HepG2 (cell line): ENCODE results near the gene ELAPOR1. TPM values are rescaled to one million over a fixed set of nuclear protein-coding genes. Genes with fewer than 3 reads are reported as not detected.

ENCODE experiments used
- AHR ChIP-seq: IDR thresholded peaks from 2 replicates; pipeline ENCODE4 v1.6.1; 2018; ENCODE audit warnings: missing genetic modification reagents, missing compliant biosample characterization
- BRD4 ChIP-seq: sonication (generic); formaldehyde crosslinking; IDR thresholded peaks from 2 replicates; pipeline ENCODE4 v1.4.0; 2020; ENCODE audit warnings: missing genetic modification reagents
- CHD2 ChIP-seq: IDR thresholded peaks from 2 replicates; pipeline ENCODE4 v1.6.1; 2011; ENCODE audit warnings: low read depth, low read length, improper control_type of control experiment
- ETV5 ChIP-seq: IDR thresholded peaks from 2 replicates; pipeline ENCODE4 v1.6.1; 2018; ENCODE audit warnings: missing biosample characterization, missing genetic modification reagents, inconsistent platforms, borderline replicate concordance
- HIVEP1 ChIP-seq: sonication (generic); formaldehyde crosslinking; IDR thresholded peaks from 2 replicates; pipeline ENCODE4 v1.4.0; 2020; ENCODE audit warnings: mild to moderate bottlenecking, missing genetic modification reagents
- KMT2B ChIP-seq: IDR thresholded peaks from 2 replicates; pipeline ENCODE4 v1.6.1; 2016; ENCODE audit warnings: missing genetic modification reagents, missing compliant biosample characterization
- PRPF4 ChIP-seq: fragments of 200-400 bp; formaldehyde crosslinking; IDR thresholded peaks from 2 replicates; pipeline ENCODE4 v1.6.1; 2016; ENCODE audit warnings: low read length, low read depth; ENCODE audit not compliant: poor library complexity, severe bottlenecking
- RXRA ChIP-seq: sonication (generic); formaldehyde crosslinking; IDR thresholded peaks from 2 replicates; pipeline ENCODE4 v1.5.1; 2020; ENCODE audit warnings: missing genetic modification reagents
- YY1 ChIP-seq: IDR thresholded peaks from 2 replicates; pipeline ENCODE4 v1.6.1; 2011; ENCODE audit warnings: low read length, low read depth, moderate library complexity, mild to moderate bottlenecking; ENCODE audit not compliant: insufficient read depth, insufficient replicate concordance
- ZBTB33 ChIP-seq: sonication (generic); formaldehyde crosslinking; IDR thresholded peaks from 2 replicates; pipeline ENCODE4 v1.4.0; 2020; ENCODE audit warnings: missing genetic modification reagents
- ZBTB4 ChIP-seq: sonication (generic); formaldehyde crosslinking; IDR thresholded peaks from 2 replicates; pipeline ENCODE4 v1.4.0; 2020; ENCODE audit warnings: missing genetic modification reagents, mild to moderate bottlenecking, borderline replicate concordance
- ZBTB46 ChIP-seq: sonication (generic); formaldehyde crosslinking; IDR thresholded peaks from 2 replicates; pipeline ENCODE4 v1.4.0; 2020; ENCODE audit warnings: mild to moderate bottlenecking, missing genetic modification reagents, borderline replicate concordance
- ZC3H4 ChIP-seq: sonication (generic); formaldehyde crosslinking; IDR thresholded peaks from 2 replicates; pipeline ENCODE4 v1.4.0; 2020; ENCODE audit warnings: missing genetic modification reagents, borderline replicate concordance
- ZNF124 ChIP-seq: sonication (generic); formaldehyde crosslinking; IDR thresholded peaks from 2 replicates; pipeline ENCODE4 v1.4.0; 2020; ENCODE audit warnings: missing genetic modification reagents
- ZNF614 ChIP-seq: IDR thresholded peaks from 2 replicates; pipeline ENCODE4 v1.6.1; 2018; ENCODE audit warnings: missing biosample characterization, missing genetic modification reagents, inconsistent platforms, borderline replicate concordance
- polyA plus RNA-seq, 8 experiments: library from polyadenylated mRNA; depleted of rRNA in 3 of 8; stranded (reverse) in 7 of 8; unstranded in 1 of 8; fragments of >200 nt; fragmentation: Illumina TruSeq in 4 of 8; extraction: Trizol in 4 of 8; gene quantifications; 2 replicates each; pipeline versions ENCODE4 v1.2.1 to v1.2.3, GENCODE V29; 2011 to 2016; ENCODE audit warnings: low read depth in 4 of 8, missing spikeins in 1 of 8, mixed read lengths in 1 of 8; ENCODE audit not compliant: insufficient read depth in 1 of 8
- total RNA-seq, 5 experiments: library from RNA; depleted of rRNA; stranded (reverse); fragments of >200 nt; fragmentation: Illumina TruSeq; extraction: Trizol; gene quantifications; 2 replicates each; pipeline ENCODE4 v1.2.3, GENCODE V29; 2016; ENCODE audit warnings: low read depth in 1 of 5
- TF ChIP-seq, protein P1 (sequence below), 2 experiments: fragments of 450-650 bp in 1 of 2; sonication (generic) in 1 of 2; formaldehyde crosslinking; IDR thresholded peaks; 2 replicates each; pipeline versions ENCODE4 v1.5.0 to v1.8.0; 2020 to 2022; ENCODE audit warnings: mild to moderate bottlenecking in 1 of 2, missing genetic modification reagents in 1 of 2
- TF ChIP-seq, protein P2 (sequence below): sonication (generic); formaldehyde crosslinking; IDR thresholded peaks from 2 replicates; pipeline ENCODE4 v1.4.0; 2020; ENCODE audit warnings: missing genetic modification reagents

The ELAPOR1 gene
- total and polyA plus RNA-seq, 2 of the 13 experiments (the other 11 are each of a cell fraction or from before 2014, with no cell fraction given): 0.13 to 0.20 TPM

- TF ChIP-seq ZBTB33 (CRISPR knock-in tag) (no peak), ZNF614 (CRISPR knock-in tag) (peak; percentile 62; the same call in 1 of the 2 replicates), YY1 (peak; percentile 74), ZC3H4 (no peak), KMT2B (CRISPR knock-in tag) (peak; percentile 97), CHD2 (peak; percentile 86), PRPF4 (no peak), BRD4 (CRISPR knock-in tag) (peak; percentile 90), ZBTB4 (CRISPR knock-in tag) (peak; percentile 35; the same call in 1 of the 2 replicates), ZBTB46 (no peak), AHR (CRISPR knock-in tag) (peak; percentile 87; the same call in 1 of the 2 replicates), HIVEP1 (CRISPR knock-in tag) (peak; percentile 68), ZNF124 (CRISPR knock-in tag) (peak; percentile 49; the same call in 1 of the 2 replicates), RXRA (peak; percentile 43; the same call in 1 of the 2 replicates), ETV5 (CRISPR knock-in tag) (peak; percentile 95)
- TF ChIP-seq, protein P1, sequence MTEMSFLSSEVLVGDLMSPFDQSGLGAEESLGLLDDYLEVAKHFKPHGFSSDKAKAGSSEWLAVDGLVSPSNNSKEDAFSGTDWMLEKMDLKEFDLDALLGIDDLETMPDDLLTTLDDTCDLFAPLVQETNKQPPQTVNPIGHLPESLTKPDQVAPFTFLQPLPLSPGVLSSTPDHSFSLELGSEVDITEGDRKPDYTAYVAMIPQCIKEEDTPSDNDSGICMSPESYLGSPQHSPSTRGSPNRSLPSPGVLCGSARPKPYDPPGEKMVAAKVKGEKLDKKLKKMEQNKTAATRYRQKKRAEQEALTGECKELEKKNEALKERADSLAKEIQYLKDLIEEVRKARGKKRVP (CRISPR knock-in tag; IDR thresholded peaks at IDR 0.05): 0 out of 4 replicates have a peak, but pooled peaks of 1 of the 2 experiments have one; percentile 8
- TF ChIP-seq, protein P2, sequence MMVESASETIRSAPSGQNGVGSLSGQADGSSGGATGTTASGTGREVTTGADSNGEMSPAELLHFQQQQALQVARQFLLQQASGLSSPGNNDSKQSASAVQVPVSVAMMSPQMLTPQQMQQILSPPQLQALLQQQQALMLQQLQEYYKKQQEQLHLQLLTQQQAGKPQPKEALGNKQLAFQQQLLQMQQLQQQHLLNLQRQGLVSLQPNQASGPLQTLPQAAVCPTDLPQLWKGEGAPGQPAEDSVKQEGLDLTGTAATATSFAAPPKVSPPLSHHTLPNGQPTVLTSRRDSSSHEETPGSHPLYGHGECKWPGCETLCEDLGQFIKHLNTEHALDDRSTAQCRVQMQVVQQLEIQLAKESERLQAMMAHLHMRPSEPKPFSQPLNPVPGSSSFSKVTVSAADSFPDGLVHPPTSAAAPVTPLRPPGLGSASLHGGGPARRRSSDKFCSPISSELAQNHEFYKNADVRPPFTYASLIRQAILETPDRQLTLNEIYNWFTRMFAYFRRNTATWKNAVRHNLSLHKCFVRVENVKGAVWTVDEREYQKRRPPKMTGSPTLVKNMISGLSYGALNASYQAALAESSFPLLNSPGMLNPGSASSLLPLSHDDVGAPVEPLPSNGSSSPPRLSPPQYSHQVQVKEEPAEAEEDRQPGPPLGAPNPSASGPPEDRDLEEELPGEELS (CRISPR knock-in tag): peak; percentile 59; the same call in 1 of the 2 replicates
These were observed 38.1 kb upstream of the ELAPOR1 start, which contains the start of gene TAF13 (continued) for GRCh38 chr1:109075531-109076490.
